D341Med (cell line): ENCODE measurements around the gene CFAP157.

Experiments
- DNase-seq: peaks from one replicate; pipeline ENCODE4 v3.0.0; 2012; ENCODE audit warnings: low spot score

Gene CFAP157

DNA sequence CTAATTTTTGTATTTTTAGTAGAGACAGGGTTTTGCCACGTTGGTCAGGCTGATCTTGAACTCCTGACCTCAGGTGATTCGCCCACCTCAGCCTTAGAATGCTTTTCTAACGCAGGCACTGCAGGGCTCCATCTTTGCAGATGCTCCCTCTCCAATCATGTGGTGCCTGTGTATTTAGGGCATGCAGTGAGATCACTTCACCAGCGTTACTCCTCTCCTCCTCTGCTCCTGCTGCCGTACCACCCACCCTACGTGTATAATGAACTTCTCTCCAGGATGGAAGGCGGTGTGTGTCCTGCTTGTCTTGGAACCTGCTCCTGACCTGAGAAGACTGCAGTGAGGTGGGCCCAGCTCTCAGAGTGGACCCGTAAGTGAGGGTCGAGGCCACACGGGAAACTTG lies 13.6 kb upstream of the CFAP157 start:
- DNase-seq, result no peak

DNA sequence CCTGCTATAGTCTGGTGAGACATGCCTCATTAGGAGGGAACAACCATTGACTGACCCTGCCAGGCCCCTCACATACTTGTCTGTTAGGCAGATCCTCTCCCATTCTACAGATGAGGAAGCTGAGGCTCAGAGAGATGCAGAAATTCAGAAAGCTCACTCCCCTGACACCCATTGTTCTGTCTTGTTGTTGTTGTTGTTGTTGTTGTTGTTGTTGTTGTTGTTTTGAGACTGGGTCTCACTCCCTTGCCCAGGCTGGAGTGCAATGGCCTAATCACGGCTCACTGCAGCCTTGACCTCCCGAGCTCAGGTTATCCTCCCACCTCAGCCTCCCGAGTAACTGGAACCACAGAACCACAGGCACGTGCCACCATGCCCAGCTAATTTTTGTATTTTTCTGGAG lies 13.1 kb upstream of the CFAP157 start:
- DNase-seq, result no peak

DNA sequence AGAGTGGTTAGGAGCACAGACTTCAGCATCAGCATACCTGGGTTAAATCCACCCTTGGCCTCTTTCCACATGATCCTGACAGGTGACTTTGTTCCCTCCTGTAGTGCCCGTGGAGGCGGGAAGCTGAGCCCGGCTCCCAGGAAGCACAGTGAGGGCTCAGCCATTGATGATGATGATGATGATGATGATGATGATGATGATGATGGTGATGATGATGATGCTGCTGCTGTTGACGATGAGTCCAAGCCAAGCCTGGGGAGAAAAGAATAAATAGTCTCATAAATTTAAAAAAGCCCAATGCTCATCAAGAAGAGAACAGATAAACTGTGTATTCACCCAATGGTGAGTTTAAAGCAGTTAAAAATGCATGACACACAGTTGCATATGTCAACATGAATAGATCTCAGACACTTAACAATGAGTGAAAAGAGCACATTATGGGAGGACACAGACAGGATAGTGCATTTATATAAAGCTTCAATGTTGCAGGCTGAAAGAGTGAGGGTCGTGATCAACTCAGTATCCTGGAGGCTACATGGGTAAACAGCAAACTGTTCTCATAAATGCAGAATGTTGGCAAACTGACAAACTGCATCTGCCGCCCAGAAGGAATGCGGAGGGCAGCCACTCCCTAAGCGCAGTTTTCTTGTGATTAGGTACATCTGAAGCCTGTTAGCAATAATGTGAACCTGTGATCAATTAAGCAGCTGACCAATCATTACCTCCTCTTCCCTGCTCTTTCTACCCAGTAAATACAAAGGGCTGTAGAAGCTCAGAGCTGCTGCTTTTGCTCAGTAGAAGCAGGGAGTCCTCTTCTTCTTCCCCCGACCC lies 11.7 kb upstream of the CFAP157 start:
- DNase-seq, result no peak

DNA sequence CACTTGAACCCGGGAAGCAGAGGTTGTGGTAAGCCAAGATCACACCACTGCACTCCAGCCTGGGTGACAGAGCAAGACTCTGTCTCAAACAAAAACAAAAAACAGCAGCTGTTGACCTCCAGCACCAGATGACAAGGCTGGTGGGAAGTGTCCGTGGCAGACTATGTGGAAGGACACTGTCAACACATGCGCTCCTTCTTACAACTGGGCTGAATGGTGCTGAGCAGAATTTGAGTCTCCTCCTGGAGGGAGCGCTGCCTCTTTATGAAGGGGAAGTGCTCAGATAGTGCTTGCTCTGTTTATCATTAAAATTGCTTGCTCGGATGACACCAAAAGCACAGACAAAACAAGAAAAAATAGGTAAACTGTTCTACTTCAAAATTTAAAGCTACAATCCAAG lies 9.2 kb upstream of the CFAP157 start:
- no peak for DNase-seq

DNA sequence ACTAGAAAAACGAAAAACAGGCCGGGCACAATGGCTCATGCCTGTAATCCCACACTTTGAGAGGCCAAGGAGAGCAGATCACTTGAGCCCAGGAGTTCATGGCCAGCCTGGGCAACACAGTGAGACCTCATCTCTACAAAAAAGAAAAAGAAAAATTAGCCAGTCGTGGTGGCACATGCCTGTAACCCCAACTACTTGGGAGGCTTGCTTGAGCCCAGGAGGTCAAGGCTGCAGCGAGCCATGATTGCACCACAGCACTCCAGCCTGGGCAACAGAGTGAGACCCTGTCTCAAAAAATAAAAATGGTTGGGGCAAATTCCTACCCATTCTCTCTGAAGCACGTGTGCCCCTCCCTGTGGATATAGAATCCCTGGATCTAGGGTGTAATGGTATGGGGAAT lies 8.4 kb upstream of the CFAP157 start:
- DNase-seq, result no peak

DNA sequence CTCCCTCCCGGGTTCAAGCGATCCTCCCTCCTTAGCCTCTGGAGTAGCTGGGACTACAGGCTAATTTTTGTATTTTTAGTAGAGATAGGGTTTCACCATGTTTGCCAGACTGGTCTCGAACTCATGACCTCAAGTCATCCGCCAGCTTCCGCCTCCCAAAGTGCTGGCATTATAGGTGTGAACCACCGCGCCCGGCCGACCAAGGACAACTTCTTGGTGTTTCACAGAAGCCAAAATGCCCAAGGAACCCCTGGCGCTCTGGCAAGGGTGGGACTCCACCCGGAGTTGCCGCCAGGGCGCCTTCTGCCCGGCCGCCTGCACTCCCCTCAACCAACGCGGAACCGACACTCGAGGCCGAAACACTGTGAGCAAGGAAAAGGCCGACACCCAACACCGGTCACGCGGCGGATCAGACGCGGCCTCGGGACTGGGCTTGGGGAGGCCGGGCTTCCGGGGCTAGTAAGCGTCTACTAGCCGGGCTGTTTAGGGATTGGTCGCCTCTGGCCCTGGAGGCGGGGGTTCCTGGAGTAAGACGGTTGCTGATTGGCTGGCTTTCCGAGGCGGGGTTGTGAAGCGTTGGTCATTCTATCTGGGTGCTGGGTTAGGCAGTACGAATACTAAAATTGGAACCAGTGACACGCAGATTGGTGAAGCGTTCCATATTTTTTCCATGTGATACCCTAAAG lies 7.7 kb upstream of the CFAP157 start:
- DNase-seq, result peak; percentile 80

DNA sequence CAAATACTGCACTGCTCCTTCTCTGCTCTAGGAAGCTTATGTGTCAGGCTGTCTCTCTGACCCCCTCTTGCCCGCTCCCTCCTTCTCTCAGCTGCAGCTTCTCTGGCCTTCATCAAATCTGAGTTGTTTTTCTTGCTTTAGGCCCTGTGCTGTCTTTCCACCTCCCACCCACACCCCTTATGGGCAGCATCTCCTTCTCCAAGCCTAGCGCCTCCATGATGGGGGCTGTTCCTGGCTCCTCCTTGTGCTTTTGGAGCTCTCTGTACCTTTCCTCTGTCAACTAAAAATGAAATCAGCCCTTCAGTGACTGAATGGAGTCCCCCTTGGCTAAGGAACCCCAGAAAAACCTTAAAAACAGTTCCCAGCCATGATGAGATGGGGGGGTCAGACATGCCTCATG lies 6.6 kb upstream of the CFAP157 start:
- no peak for DNase-seq

DNA sequence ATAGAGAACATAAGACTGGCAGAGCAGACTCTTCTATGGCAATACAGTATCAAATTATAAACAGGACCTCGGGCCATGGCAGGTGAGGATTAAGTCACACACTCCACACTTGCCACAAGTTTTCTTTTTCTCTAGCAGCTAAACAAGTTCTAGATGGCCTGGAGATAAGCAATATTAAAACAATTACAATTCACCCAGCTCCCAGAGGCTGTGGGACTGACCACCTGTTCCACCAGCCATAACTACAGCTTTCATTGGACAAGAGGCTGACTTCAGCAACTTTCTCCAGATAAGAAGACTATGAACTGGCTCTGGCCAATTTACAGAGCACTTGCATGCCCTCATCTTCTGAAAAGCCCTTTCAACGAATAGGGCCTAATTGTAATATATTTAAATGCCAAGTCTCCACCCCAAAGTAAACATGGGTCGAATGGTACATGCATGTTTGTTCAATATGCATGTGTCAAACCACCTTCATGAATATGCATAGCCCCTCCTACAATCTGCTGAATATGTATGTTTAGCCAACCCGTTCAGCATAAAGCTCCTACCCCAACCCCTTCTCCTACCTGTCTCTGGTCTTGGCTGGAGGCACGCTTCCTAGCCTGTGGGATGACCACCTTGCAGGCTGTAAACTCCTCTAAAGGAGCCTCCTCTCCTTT lies 6.1 kb upstream of the CFAP157 start:
- no peak for DNase-seq

DNA sequence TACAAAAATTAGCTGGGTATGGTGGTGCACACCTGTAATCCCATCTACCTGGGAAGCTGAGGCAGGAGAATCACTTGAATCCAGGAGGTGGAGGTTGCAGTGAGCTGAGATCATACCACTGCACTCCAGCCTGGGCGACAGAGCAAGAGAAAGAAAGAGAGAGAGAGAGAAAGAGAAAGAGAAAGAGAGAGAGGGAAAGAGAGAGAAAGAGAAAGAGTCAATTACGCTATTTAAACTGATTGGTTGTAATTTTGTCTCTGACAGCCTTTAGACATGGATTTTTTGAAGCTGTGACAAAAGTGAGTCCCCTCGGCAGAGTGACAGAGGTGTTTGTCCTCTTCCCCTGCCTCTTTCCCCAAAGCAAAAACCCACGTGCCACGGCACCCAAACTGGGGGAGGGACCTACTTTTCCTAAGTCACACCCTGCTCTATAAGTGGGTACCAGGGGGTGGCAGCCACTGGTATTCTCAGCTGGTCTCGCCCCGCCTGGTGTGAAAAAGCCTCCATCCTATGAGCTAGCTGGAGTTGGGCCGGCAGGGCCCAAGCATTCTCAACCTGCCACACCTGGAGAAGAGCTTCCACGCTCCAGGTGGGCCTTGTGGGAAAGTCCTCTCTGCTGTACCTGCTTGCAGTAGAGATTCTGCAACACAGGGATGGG lies 3.4 kb upstream of the CFAP157 start:
- DNase-seq, result no peak

DNA sequence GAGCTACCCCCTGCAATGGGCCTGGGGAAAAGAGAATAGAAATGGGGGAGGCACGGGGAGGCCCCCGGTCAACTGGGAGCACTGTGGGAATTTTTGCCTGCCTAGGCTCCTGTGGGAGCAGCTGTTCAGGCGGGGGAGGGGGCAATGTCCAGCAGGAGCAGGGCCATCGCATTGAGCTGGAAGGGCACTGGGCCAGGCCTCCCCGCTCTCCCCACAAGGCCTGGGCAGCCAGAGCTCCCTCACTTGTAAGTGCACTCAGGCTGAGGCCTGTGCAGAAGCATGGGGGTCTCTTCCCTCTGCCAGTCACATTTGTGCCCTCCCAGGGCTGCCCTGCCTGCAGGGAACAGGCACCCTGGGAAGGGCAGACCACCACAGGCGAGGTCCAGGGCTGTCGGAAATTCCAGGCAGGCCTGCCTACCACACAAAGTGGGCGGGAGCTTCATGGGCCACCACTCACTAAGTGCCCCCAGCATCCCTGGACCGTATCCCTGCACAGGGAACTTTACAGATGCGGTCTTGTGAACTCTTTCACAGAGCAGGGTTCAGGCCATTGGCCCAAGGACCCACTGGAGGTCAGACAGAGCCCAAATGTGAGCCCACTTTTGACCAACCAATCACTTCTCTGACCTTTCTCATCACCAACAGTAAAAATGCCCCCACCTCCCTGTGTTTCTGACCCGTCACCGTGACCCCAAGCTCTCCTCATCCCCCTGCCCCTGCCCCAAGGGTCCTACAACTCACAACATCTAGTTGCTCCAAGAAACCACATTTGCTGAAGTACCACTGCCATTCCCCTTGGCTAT lies 1.0 kb upstream of the CFAP157 start:
- no peak for DNase-seq

DNA sequence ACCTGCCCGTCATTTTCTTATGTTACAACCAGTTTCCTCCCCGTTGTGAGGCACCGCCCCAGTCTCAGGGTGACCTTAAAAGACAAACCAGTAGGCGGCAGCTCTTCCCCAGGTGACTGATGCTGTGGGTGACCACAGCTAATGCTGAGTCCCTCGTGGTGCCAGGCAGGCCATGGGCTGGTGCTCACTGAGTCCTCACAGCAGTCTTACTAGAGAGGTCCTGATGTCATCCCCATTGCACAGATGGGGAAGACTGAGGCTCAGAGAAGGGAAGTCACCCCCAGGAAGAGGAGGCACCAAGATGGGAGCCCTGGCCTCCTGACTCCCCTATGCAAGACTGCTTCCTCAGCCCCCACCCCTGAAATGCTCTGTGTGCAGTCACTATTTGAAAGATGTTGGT lies 978 bp downstream of the CFAP157 start:
- DNase-seq, result no peak

DNA sequence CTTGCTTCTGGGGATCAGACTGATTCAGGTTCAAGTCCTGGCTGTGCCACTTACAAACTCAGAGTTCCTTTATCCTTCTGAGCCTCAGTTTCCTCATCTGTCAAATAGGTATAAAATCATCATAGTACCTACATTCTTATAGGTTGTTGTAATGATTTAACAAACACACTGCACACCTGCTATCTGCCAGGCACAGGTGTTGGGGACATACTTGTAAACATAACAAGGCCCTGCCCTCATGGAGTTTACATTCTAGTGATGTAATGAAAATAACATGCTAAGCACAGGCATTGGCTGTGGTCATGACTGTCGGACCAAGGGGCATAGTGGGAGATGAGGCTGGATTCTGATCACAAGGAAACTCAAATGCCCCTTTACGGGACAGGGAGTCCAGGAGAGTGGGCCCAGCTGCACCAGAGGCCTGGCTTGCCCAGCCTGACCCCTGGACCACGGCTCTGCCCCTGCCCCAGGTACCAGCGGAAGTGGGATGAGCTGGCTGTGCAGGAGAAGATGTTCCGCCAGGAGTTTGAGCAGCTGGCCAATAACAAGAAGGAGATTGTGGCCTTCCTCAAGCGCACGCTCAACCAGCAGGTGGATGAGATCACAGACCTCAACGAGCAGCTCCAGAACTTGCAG lies 2.3 kb downstream of the CFAP157 start:
- DNase-seq, result no peak

DNA sequence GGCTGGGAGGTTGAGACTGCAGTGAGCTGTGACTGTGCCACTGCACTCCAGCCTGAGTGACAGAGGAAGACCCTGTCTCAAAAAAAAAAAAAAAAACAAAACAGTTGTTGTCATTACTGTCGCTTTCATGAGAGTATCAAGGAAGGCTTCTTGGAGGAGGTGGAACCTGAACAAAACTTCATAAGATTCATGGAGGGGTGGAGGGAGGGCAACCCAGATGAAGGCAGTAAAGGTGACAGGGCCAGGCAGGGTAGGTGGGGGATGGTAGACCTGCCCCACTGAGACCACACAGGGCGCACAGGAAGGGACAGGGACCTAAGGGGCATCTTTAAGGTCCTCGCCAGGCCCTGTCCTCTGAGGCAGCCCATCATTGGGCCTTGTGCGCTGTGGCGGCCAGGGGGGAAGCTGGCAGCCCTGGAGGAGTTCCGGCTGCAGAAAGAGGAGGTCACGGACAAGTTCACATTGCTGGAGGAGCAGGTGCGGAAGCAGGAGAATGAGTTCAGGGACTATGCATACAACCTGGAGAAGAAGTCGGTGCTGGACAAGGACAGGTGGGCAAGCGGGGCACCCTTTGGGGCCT lies 3.5 kb downstream of the CFAP157 start:
- DNase-seq, result no peak

DNA sequence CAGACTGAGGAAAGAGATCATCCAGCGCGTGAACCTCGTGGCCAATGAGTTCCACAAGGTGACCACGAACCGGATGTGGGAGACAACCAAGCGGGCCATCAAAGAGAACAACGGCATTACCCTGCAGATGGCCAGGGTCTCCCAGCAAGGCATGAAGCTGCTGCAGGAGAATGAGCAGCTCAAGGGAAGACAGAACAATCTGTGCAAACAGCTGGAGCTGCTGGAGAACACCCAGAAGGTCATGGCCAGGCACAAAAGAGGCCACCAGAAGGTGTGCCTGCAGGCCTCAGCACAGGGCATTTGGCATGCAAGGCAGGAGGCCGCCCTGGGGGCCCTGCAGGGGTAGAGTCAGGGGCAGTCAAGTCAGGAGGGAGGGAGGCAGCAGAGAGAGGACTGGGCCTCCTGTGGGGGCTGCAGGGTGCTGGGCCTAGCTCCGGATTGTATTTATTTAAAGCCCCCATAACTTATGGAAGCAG lies 4.5 kb downstream of the CFAP157 start:
- no peak for DNase-seq

DNA sequence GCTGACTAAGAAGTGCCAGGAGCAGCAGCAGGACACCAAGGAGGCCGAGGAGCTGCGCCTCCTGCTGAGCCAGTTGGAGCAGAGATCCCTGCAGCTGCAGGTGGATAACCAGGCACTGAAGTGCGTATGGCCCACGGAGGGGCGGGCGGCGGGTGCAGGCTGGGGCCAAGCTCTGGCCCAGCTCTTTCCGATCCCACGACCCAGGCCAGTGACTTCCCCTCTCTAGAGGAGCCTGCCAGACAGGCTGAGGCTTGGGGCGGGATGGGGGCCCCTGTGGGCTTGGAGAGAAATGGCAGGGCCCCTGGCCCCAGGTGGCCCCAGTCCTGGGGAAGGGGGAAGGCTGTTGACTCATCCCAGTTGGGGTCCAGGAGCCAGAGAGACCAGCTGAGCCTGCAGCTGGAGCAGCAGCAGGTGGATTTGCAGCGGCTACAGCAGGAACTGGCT lies 5.1 kb downstream of the CFAP157 start:
- no peak for DNase-seq

DNA sequence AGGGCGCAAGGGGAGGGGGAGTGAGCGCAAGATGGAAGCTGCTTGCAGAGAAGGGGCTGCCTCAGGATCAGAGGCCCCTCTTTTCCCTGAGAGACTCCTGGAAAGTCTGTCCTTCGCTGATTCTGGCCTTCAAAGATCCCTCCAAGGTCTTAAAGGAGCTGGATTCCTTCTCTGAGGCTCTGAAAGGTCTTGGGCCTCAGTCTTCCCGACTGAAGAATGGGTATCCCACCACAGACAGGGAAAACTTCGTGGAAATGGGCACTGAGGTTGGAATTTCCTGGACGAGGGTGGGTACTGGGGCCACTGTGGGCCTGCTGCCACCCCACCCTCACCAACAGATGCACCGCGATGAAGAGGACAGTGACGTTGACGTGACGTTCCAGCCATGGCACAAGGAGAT lies 5.6 kb downstream of the CFAP157 start:
- no peak for DNase-seq

DNA sequence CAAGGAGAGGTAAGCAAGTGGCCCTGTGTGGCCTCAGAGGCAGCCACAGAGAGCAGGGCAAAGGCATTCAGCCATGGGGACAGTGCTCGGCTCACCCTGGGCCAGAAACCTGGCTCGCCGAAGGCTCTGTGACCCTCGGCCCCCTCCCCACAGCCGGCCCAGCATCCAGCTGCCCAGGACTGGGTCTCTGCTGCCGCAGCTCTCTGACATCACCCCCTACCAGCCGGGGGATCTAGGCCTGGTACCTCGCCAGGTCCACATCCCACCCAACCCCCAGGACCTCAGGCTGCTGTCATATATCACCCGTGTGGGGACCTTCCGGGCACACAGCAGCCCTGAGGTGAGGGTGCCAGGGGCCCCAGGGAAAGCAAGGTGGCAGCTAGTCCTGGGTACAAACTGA lies 6.1 kb downstream of the CFAP157 start:
- no peak for DNase-seq

DNA sequence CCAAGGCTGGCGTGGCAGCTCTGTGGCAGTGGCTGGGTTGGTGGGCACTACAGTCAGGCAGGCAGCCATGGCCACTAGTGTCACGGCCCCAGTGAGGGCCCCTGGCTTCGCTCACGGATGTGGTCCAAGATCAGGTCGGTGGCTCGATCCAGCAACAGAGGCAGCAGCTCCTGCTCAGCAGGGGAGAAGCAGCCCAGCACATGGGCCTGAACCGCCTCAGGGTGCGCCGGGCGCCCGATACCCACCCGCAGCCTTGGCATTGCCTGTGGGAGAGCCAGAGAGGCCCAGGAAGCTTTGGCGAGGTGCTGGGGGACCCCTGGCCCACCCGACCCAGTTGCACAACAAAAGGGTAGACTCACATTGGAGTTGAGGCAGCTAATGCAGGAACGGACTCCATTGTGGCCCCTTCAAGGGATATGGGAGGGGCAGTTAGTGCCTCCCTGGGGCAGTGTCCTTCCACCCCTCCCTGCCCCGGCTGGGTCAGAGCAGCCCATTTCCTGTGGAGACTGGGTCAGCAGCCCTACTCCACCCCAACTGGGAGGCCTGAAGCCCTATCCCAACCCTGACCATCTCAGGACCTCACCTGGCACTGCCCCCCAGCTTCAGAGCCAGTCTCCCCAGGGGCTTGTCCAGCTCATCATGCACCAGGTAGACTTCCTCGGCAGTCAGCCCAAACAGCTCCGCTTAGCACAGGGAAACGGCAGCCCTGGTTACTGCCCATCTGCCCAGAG lies 7.4 kb downstream of the CFAP157 start:
- DNase-seq, result no peak

DNA sequence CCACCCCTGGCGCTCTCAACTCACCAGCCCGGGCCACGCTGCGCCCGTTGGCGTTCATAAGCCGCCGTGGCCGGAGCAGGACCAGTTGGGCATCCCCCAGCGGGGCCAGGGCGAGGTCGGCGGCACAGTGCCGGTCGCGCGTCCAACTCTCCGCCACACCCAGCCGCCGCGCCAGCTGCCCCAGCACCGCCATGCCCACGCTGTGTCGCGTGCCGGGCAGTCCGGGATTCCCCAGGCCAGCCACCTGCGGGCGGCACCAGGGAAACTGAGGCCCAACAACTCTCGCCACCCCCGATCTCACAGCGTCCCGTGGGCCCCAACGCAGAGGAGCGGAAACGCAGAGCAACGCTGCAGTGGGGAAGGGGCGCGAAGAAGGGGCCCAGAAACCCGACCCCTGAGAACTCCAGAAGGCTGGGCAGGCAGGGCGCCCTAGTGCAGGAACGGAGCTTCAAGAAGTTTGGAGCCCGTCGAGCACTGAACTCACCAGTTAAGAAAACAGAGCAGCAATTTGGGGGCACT lies 8.2 kb downstream of the CFAP157 start:
- DNase-seq, result peak; percentile 67
